GM23338 (cell line): Measurements from ENCODE around the gene MIPEP. TPM values are rescaled to one million over a fixed set of nuclear protein-coding genes. Genes with fewer than 3 reads are reported as not detected.

Experiments
- ATAC-seq: fragments of 200-7000 bp; cut with Tn5 transposase; 3 replicates; pipeline ENCODE4 v1.9.1; 2020
- DNase-seq: peaks from one replicate; pipeline ENCODE4 v3.0.0-alpha.2; 2015; ENCODE audit warnings: low spot score
- H2AFZ ChIP-seq: fragments of 200-600 bp; sonication (generic); 2 replicates; pipeline ENCODE4 v1.8.0; 2016; ENCODE audit warnings: antibody characterized with exemption, mild to moderate bottlenecking, moderate library complexity
- H3F3A ChIP-seq: fragments of 200-600 bp; sonication (generic); replicated peaks from 2 replicates; pipeline ENCODE4 v1.8.0; 2017; ENCODE audit warnings: antibody characterized with exemption, mixed run types, low read depth
- H3K27ac ChIP-seq: fragments of 200-600 bp; sonication (generic); 2 replicates; pipeline ENCODE4 v1.6.1; 2016; ENCODE audit warnings: low read depth
- H3K27me3 ChIP-seq: fragments of 200-600 bp; sonication (generic); 2 replicates; pipeline ENCODE4 v1.8.0; 2016; ENCODE audit warnings: mild to moderate bottlenecking, mixed run types, moderate library complexity; ENCODE audit not compliant: insufficient read depth
- H3K36me3 ChIP-seq: fragments of 200-600 bp; sonication (generic); 2 replicates; pipeline ENCODE4 v1.8.0; 2016; ENCODE audit warnings: mild to moderate bottlenecking; ENCODE audit not compliant: insufficient read depth
- H3K4me1 ChIP-seq: fragments of 200-600 bp; sonication (generic); 2 replicates; pipeline ENCODE4 v1.8.0; 2016; ENCODE audit warnings: mild to moderate bottlenecking, moderate library complexity; ENCODE audit not compliant: insufficient read depth
- H3K4me2 ChIP-seq: fragments of 200-600 bp; sonication (generic); 2 replicates; pipeline ENCODE4 v1.7.1; 2017; ENCODE audit warnings: mixed run types
- H3K4me3 ChIP-seq: fragments of 200-600 bp; sonication (generic); 2 replicates; pipeline ENCODE4 v1.6.1; 2016; ENCODE audit warnings: mixed run types
- H3K79me2 ChIP-seq: fragments of 200-600 bp; sonication (generic); replicated peaks from 2 replicates; pipeline ENCODE4 v1.8.0; 2017; ENCODE audit warnings: mild to moderate bottlenecking; ENCODE audit not compliant: insufficient read depth
- H3K9me2 ChIP-seq: fragments of 200-600 bp; sonication (generic); 2 replicates; pipeline ENCODE4 v1.8.0; 2017; ENCODE audit not compliant: insufficient read depth
- H4K20me1 ChIP-seq: fragments of 200-600 bp; sonication (generic); replicated peaks from 2 replicates; pipeline ENCODE4 v1.8.0; 2017; ENCODE audit warnings: mild to moderate bottlenecking; ENCODE audit not compliant: insufficient read depth
- H3K27ac Mint-ChIP-seq: 2 replicates; pipeline ENCODE4 v1.8.0; 2020; ENCODE audit warnings: inconsistent platforms, mild to moderate bottlenecking, moderate library complexity, mixed read lengths
- H3K27me3 Mint-ChIP-seq: 3 replicates; pipeline ENCODE4 v1.8.0; 2022; ENCODE audit warnings: low read depth, mild to moderate bottlenecking, moderate library complexity, mixed read lengths, inconsistent platforms; ENCODE audit not compliant: insufficient read depth, poor library complexity
- H3K36me3 Mint-ChIP-seq: 3 replicates; pipeline ENCODE4 v1.8.0; 2021; ENCODE audit warnings: low read depth, mild to moderate bottlenecking, inconsistent platforms, moderate library complexity, mixed read lengths
- H3K4me1 Mint-ChIP-seq: 3 replicates; pipeline ENCODE4 v1.8.0; 2020; ENCODE audit warnings: mild to moderate bottlenecking, inconsistent platforms, mixed read lengths
- H3K4me3 Mint-ChIP-seq: 3 replicates; pipeline ENCODE4 v1.8.0; 2021; ENCODE audit warnings: moderate library complexity, mild to moderate bottlenecking, inconsistent platforms, mixed read lengths
- H3K9me3 Mint-ChIP-seq: 3 replicates; pipeline ENCODE4 v1.8.0; 2020; ENCODE audit warnings: moderate library complexity, mild to moderate bottlenecking, inconsistent platforms, mixed read lengths
- CREB1 ChIP-seq: fragments of 250-450 bp; sonication (Bioruptor Pico); IDR thresholded peaks from 2 replicates; pipeline ENCODE4 v1.5.0; 2020; ENCODE audit warnings: low read depth, mild to moderate bottlenecking, moderate library complexity
- EZH2 ChIP-seq: fragments of 200-600 bp; sonication (generic); IDR thresholded peaks from one replicate; pipeline ENCODE4 v1.8.0; 2017; ENCODE audit warnings: antibody characterized with exemption, mild to moderate bottlenecking, low read depth; ENCODE audit not compliant: unreplicated experiment
- EZH2phosphoT487 ChIP-seq: fragments of 200-600 bp; sonication (generic); IDR thresholded peaks from one replicate; pipeline ENCODE4 v1.8.1; 2018; ENCODE audit warnings: antibody characterized with exemption; ENCODE audit not compliant: unreplicated experiment
- JUNB ChIP-seq: IDR thresholded peaks from one replicate; pipeline ENCODE4 v1.6.1; 2016; ENCODE audit warnings: antibody characterized with exemption; ENCODE audit not compliant: unreplicated experiment
- NANOG ChIP-seq: IDR thresholded peaks from 2 replicates; pipeline ENCODE4 v1.6.1; 2016; ENCODE audit warnings: antibody characterized with exemption, borderline replicate concordance
- POLR2AphosphoS5 ChIP-seq: IDR thresholded peaks from 2 replicates; pipeline ENCODE4 v1.6.1; 2016; ENCODE audit warnings: antibody characterized with exemption, low read depth
- STAT1 ChIP-seq: IDR thresholded peaks from one replicate; pipeline ENCODE4 v1.6.1; 2016; ENCODE audit warnings: antibody characterized with exemption; ENCODE audit not compliant: unreplicated experiment
- ZNF114 ChIP-seq: fragments of 250-450 bp; sonication (Bioruptor Pico); IDR thresholded peaks from 2 replicates; pipeline ENCODE4 v1.5.0; 2020; ENCODE audit warnings: mild to moderate bottlenecking, moderate library complexity
- ZNF331 ChIP-seq: fragments of 250-450 bp; sonication (Bioruptor Pico); IDR thresholded peaks from 2 replicates; pipeline ENCODE4 v1.5.0; 2020; ENCODE audit warnings: low read depth, mild to moderate bottlenecking, moderate library complexity
- polyA plus RNA-seq: library from polyadenylated mRNA; unstranded; fragments of >200 nt; fragmentation: Nextera tagmentation; extraction: Ambion mirVana; gene quantifications from 2 replicates; pipeline ENCODE4 v1.2.1, GENCODE V29; 2016
- total RNA-seq: library from RNA; depleted of rRNA; stranded (reverse); fragments of >200 nt; shearing (Covaris generic); gene quantifications from 2 replicates; pipeline ENCODE4 v1.2.3, GENCODE V29; 2014
- TF ChIP-seq, protein P1 (sequence below): IDR thresholded peaks from 2 replicates; pipeline ENCODE4 v1.6.1; 2016; ENCODE audit warnings: antibody characterized with exemption
- TF ChIP-seq, protein P2 (sequence below): fragments of 250-450 bp; sonication (Bioruptor Pico); IDR thresholded peaks from 2 replicates; pipeline ENCODE4 v1.5.0; 2020; ENCODE audit warnings: mild to moderate bottlenecking, moderate library complexity
- TF ChIP-seq, protein P3 (sequence below): IDR thresholded peaks from one replicate; pipeline ENCODE4 v1.6.1; 2018; ENCODE audit warnings: antibody characterized with exemption; ENCODE audit not compliant: unreplicated experiment
- TF ChIP-seq, protein P4 (sequence below), 2 experiments: fragments of 200-600 bp in 1 of 2; sonication (generic) in 1 of 2; conservative IDR thresholded peaks; 2 replicates each; pipeline versions ENCODE4 v1.5.1 to v1.6.1; 2016 to 2017; ENCODE audit warnings: antibody characterized with exemption in 2 of 2, low read depth in 2 of 2, mild to moderate bottlenecking in 2 of 2, moderate library complexity in 1 of 2

The MIPEP gene
- total and polyA plus RNA-seq, 2 experiments from 2014 or later: 20.8 to 22.5 TPM

DNA sequence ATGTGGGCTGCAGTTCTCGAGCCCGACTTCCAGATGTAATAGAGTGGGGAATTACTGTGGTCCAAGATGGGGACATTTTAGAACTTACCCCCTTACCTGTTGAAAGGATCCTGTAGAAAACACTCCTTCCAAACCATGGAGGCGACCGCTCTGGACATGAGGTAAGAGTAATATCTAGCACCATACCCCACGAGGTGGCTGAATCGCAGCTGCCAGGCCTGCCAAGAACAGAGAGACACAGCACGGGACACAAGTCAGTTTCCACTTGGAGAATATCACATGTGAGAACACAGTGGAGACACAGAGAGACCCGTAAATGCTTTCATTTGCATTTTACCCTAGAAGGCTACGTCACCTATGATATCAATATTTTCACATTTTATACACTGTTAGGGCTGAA lies 129.2 kb downstream of the MIPEP start:
- no peak for ATAC-seq
- no peaks in the 10 kb centered on the region for H3K9me3 Mint-ChIP-seq

More for the DNA sequence above, 129.2 kb downstream of the MIPEP start:
- no peak overlapping the region for H3K27ac Mint-ChIP-seq
- H3K36me3 Mint-ChIP-seq: no peaks in the 10 kb centered on the region
- H3K4me3 Mint-ChIP-seq: no peak overlapping the region
- 0 out of 3 replicates have a peak, but pooled peaks cover 4% of the 10 kb centered on the region for H3K4me1 Mint-ChIP-seq
- no peaks in the 10 kb centered on the region for H3K9me2 ChIP-seq
- TF ChIP-seq JUNB (no peak), EZH2 (no peak), POLR2AphosphoS5 (no peak), NANOG (no peak), ZNF114 (CRISPR knock-in tag) (no peak), STAT1 (no peak), ZNF331 (CRISPR knock-in tag) (no peak), CREB1 (CRISPR knock-in tag) (no peak), EZH2phosphoT487 (no peak)
- TF ChIP-seq, protein P1, sequence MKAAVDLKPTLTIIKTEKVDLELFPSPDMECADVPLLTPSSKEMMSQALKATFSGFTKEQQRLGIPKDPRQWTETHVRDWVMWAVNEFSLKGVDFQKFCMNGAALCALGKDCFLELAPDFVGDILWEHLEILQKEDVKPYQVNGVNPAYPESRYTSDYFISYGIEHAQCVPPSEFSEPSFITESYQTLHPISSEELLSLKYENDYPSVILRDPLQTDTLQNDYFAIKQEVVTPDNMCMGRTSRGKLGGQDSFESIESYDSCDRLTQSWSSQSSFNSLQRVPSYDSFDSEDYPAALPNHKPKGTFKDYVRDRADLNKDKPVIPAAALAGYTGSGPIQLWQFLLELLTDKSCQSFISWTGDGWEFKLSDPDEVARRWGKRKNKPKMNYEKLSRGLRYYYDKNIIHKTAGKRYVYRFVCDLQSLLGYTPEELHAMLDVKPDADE: no peak
- TF ChIP-seq, protein P2, sequence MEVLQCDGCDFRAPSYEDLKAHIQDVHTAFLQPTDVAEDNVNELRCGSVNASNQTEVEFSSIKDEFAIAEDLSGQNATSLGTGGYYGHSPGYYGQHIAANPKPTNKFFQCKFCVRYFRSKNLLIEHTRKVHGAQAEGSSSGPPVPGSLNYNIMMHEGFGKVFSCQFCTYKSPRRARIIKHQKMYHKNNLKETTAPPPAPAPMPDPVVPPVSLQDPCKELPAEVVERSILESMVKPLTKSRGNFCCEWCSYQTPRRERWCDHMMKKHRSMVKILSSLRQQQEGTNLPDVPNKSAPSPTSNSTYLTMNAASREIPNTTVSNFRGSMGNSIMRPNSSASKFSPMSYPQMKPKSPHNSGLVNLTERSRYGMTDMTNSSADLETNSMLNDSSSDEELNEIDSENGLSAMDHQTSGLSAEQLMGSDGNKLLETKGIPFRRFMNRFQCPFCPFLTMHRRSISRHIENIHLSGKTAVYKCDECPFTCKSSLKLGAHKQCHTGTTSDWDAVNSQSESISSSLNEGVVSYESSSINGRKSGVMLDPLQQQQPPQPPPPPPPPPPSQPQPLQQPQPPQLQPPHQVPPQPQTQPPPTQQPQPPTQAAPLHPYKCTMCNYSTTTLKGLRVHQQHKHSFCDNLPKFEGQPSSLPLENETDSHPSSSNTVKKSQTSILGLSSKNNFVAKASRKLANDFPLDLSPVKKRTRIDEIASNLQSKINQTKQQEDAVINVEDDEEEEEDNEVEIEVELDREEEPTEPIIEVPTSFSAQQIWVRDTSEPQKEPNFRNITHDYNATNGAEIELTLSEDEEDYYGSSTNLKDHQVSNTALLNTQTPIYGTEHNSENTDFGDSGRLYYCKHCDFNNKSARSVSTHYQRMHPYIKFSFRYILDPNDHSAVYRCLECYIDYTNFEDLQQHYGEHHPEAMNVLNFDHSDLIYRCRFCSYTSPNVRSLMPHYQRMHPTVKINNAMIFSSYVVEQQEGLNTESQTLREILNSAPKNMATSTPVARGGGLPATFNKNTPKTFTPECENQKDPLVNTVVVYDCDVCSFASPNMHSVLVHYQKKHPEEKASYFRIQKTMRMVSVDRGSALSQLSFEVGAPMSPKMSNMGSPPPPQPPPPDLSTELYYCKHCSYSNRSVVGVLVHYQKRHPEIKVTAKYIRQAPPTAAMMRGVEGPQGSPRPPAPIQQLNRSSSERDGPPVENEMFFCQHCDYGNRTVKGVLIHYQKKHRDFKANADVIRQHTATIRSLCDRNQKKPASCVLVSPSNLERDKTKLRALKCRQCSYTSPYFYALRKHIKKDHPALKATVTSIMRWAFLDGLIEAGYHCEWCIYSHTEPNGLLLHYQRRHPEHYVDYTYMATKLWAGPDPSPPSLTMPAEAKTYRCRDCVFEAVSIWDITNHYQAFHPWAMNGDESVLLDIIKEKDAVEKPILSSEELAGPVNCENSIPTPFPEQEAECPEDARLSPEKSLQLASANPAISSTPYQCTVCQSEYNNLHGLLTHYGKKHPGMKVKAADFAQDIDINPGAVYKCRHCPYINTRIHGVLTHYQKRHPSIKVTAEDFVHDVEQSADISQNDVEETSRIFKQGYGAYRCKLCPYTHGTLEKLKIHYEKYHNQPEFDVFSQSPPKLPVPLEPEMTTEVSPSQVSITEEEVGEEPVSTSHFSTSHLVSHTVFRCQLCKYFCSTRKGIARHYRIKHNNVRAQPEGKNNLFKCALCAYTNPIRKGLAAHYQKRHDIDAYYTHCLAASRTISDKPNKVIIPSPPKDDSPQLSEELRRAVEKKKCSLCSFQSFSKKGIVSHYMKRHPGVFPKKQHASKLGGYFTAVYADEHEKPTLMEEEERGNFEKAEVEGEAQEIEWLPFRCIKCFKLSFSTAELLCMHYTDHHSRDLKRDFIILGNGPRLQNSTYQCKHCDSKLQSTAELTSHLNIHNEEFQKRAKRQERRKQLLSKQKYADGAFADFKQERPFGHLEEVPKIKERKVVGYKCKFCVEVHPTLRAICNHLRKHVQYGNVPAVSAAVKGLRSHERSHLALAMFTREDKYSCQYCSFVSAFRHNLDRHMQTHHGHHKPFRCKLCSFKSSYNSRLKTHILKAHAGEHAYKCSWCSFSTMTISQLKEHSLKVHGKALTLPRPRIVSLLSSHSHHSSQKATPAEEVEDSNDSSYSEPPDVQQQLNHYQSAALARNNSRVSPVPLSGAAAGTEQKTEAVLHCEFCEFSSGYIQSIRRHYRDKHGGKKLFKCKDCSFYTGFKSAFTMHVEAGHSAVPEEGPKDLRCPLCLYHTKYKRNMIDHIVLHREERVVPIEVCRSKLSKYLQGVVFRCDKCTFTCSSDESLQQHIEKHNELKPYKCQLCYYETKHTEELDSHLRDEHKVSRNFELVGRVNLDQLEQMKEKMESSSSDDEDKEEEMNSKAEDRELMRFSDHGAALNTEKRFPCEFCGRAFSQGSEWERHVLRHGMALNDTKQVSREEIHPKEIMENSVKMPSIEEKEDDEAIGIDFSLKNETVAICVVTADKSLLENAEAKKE (CRISPR knock-in tag): no peak
- TF ChIP-seq, protein P3, sequence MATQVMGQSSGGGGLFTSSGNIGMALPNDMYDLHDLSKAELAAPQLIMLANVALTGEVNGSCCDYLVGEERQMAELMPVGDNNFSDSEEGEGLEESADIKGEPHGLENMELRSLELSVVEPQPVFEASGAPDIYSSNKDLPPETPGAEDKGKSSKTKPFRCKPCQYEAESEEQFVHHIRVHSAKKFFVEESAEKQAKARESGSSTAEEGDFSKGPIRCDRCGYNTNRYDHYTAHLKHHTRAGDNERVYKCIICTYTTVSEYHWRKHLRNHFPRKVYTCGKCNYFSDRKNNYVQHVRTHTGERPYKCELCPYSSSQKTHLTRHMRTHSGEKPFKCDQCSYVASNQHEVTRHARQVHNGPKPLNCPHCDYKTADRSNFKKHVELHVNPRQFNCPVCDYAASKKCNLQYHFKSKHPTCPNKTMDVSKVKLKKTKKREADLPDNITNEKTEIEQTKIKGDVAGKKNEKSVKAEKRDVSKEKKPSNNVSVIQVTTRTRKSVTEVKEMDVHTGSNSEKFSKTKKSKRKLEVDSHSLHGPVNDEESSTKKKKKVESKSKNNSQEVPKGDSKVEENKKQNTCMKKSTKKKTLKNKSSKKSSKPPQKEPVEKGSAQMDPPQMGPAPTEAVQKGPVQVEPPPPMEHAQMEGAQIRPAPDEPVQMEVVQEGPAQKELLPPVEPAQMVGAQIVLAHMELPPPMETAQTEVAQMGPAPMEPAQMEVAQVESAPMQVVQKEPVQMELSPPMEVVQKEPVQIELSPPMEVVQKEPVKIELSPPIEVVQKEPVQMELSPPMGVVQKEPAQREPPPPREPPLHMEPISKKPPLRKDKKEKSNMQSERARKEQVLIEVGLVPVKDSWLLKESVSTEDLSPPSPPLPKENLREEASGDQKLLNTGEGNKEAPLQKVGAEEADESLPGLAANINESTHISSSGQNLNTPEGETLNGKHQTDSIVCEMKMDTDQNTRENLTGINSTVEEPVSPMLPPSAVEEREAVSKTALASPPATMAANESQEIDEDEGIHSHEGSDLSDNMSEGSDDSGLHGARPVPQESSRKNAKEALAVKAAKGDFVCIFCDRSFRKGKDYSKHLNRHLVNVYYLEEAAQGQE: no peak
- TF ChIP-seq, protein P4, sequence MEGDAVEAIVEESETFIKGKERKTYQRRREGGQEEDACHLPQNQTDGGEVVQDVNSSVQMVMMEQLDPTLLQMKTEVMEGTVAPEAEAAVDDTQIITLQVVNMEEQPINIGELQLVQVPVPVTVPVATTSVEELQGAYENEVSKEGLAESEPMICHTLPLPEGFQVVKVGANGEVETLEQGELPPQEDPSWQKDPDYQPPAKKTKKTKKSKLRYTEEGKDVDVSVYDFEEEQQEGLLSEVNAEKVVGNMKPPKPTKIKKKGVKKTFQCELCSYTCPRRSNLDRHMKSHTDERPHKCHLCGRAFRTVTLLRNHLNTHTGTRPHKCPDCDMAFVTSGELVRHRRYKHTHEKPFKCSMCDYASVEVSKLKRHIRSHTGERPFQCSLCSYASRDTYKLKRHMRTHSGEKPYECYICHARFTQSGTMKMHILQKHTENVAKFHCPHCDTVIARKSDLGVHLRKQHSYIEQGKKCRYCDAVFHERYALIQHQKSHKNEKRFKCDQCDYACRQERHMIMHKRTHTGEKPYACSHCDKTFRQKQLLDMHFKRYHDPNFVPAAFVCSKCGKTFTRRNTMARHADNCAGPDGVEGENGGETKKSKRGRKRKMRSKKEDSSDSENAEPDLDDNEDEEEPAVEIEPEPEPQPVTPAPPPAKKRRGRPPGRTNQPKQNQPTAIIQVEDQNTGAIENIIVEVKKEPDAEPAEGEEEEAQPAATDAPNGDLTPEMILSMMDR (conservative IDR thresholded peaks at IDR 0.05; ENCODE audit: low read depth in 2 of 2): no peak
- H3K79me2 ChIP-seq: no peaks in the 10 kb centered on the region
- H3K27me3 Mint-ChIP-seq: peaks cover 5% of the 10 kb centered on the region
- H3K27me3 ChIP-seq: no peaks in the 10 kb centered on the region
- no peak overlapping the region for H2AFZ ChIP-seq
- no peaks in the 10 kb centered on the region for H3K4me1 ChIP-seq
- no peak overlapping the region for H3K27ac ChIP-seq
- no peak for DNase-seq
- H4K20me1 ChIP-seq: no peaks in the 10 kb centered on the region
- no peak overlapping the region for H3K4me2 ChIP-seq
- no peak overlapping the region for H3K4me3 ChIP-seq
- no peaks in the 10 kb centered on the region for H3F3A ChIP-seq
- H3K36me3 ChIP-seq: no peaks in the 10 kb centered on the region
